ENCODE results near the gene KREMEN2. TPM values are rescaled to one million over a fixed set of nuclear protein-coding genes. Genes with fewer than 3 reads are reported as not detected.

KREMEN2 gene
- polyA plus RNA-seq, 1 donor, result 0.66 TPM

DNA sequence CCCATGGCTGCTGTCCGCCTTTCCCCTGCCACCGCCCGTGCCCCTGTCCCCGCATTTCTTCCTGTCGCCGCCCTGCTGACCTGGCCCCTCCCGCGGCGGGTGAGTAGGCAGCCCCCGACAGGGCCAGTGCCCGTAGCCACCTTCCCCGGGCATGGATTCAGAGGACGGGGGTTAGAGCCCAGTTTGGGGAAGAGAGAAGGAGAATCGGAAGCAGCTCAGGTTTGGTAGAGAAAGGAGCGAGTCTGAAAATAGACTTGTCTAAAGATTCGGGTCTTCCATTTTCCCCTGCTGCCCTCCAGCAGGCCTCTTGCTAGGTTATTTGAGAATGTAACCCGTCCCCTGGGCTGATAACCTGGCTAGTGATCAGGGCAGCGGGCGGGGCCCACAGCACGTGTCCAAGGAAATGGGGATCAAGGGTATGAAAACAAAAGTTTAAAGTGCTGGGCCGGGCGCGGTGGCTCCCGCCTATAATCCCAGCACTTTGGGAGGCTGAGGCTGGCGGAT lies 40.8 kb downstream of the KREMEN2 start:
- peak overlapping the region; percentile 99 for H3K27ac ChIP-seq (ENCODE audit: low read length)
- DNase-seq, result peak; percentile 48 to 80
- peaks cover 21% of the 10 kb centered on the region for H3K27me3 ChIP-seq (ENCODE audit: control insufficient read depth, insufficient read depth, low read length)
- H3K36me3 ChIP-seq (ENCODE audit: control insufficient read depth, insufficient read depth, low read length), result no peaks in the 10 kb centered on the region
- no peaks in the 10 kb centered on the region for H3K9me3 ChIP-seq (ENCODE audit: control insufficient read depth, low read depth, low read length)
- H3K4me1 ChIP-seq (ENCODE audit: control insufficient read depth, insufficient read depth, low read length), result peaks cover 23% of the 10 kb centered on the region
- peak overlapping the region; percentile 59 for H3K4me3 ChIP-seq (ENCODE audit: low read length)
- WGBS (ENCODE audit: insufficient coverage, low lambda C conversion rate), result no CpG with 5 or more reads among the region's 25 CpGs

DNA sequence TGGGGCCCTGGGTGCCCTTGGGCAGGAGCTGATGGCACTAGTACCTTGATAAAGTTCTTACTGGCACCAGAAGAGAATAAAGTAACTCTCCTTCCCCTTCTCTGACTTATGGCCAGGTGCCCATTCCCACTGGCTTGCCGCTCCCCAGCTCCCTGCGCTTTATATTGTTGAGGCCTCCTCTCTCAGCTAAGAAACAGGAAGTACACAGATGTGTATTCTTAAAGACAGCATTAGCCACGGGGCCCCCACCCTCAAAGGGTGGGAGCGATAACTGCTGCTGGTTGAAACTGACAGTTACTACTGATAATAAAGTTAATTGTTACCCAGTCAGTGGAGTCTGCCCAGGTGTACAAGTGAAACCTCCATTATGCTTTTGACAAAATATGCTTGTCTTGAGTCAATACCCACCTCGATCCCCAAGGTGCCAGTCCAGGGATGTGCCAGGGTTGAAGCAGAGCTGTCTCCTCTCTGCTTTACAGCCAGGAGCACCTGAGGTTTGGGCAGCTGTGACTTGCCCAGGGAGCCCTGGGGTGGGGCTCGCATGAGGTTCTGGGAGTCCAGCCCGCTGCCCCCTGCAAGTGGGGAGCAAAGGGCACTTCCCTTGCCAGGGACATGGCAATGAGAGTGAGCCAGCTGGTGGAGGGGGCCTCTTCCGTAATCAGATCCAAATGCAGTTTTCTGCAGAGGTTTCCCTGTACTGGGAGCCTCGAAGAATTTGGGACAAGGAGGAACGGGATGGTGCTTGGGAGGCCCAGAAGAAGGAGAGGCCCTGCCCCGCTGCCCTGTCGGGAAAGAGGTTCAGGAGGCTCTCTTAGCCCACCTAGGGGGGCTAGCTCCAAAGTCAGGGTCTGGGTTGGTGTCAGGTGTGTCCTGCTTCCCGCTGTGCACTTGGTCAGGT lies 43.2 kb downstream of the KREMEN2 start:
- Histone ChIP-seq H3K27me3 (ENCODE audit: control insufficient read depth, insufficient read depth, low read length) (peaks cover 28% of the 10 kb centered on the region), H3K27ac (ENCODE audit: low read length) (peak overlapping the region; percentile 99), H3K4me1 (ENCODE audit: control insufficient read depth, insufficient read depth, low read length) (peaks cover 42% of the 10 kb centered on the region), H3K36me3 (ENCODE audit: control insufficient read depth, insufficient read depth, low read length) (no peaks in the 10 kb centered on the region), H3K9me3 (ENCODE audit: control insufficient read depth, low read depth, low read length) (no peaks in the 10 kb centered on the region), H3K4me3 (ENCODE audit: low read length) (peak overlapping the region; percentile 59)
- peak; percentile 93 to 98 for DNase-seq
- no CpG with 5 or more reads among the region's 13 CpGs for WGBS (ENCODE audit: insufficient coverage, low lambda C conversion rate)

DNA sequence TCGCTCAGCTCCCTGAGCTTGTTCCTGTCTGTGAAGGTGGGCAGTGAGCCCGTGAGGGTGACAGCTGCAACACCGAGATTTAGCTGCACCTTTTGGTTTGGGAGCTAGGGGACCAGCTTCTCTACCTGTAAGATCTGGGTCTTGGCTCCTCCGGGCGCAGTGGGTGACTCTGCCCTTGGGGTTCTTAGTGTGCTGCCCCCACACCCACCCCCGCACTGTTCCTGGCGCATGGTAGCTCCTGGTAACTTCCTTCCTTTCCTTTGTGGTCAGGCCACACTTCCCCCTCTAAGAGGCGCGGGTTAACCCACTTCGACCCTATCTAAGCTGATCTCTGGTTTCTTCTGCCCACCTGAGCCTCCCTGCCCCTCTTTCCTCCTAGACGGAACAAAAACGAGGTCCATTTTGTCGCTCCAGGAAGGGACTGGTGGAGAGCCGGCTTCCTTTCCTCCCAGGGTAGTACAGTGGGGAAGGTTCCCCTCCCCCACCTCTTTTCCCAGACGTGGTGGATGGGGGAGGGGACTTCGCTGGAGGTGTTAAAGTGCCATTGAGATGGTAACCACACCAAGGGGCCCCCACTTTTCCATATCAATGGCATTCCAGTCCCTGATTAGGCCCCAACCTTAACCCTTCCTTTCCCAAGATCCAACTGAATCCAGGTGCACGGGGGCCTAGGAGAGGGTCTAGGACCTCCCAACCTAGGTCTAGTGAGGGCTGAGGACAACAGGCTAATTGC lies 44.0 kb downstream of the KREMEN2 start:
- H3K36me3 ChIP-seq (ENCODE audit: control insufficient read depth, insufficient read depth, low read length), result no peaks in the 10 kb centered on the region
- DNase-seq, result peak; percentile 92 to 96
- H3K4me1 ChIP-seq (ENCODE audit: control insufficient read depth, insufficient read depth, low read length), result peaks cover 49% of the 10 kb centered on the region
- H3K27me3 ChIP-seq (ENCODE audit: control insufficient read depth, insufficient read depth, low read length), result peaks cover 36% of the 10 kb centered on the region
- peak overlapping the region; percentile 99 for H3K27ac ChIP-seq (ENCODE audit: low read length)
- H3K9me3 ChIP-seq (ENCODE audit: control insufficient read depth, low read depth, low read length), result no peaks in the 10 kb centered on the region
- H3K4me3 ChIP-seq (ENCODE audit: low read length), result peak overlapping the region; percentile 42
- no CpG with 5 or more reads among the region's 17 CpGs for WGBS (ENCODE audit: insufficient coverage, low lambda C conversion rate)

DNA sequence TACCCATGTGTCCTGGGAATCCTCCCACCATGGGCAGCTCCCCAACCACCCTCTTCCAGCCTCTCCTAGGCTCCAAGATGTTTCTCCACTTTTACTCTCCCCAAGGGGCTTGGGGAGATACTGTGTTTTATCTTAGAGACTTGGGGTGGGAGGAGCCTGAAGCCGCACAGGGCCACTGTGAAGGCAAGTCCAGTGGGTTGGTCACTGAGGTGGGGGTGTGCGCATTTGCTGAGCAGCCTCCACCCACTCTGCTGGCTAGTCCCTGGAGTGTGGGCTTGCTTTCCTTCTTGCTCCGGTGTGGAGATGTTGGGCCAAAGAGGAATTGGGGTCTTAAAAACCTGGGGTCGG lies 44.6 kb downstream of the KREMEN2 start:
- WGBS (ENCODE audit: insufficient coverage, low lambda C conversion rate), result no CpG with 5 or more reads among the region's 4 CpGs
- Histone ChIP-seq H3K9me3 (ENCODE audit: control insufficient read depth, low read depth, low read length) (no peaks in the 10 kb centered on the region), H3K4me3 (ENCODE audit: low read length) (peak overlapping the region; percentile 42), H3K4me1 (ENCODE audit: control insufficient read depth, insufficient read depth, low read length) (peaks cover 54% of the 10 kb centered on the region), H3K36me3 (ENCODE audit: control insufficient read depth, insufficient read depth, low read length) (no peaks in the 10 kb centered on the region), H3K27me3 (ENCODE audit: control insufficient read depth, insufficient read depth, low read length) (peaks cover 41% of the 10 kb centered on the region), H3K27ac (ENCODE audit: low read length) (peak overlapping the region; percentile 99)
- peak; percentile 74 to 92 for DNase-seq

DNA sequence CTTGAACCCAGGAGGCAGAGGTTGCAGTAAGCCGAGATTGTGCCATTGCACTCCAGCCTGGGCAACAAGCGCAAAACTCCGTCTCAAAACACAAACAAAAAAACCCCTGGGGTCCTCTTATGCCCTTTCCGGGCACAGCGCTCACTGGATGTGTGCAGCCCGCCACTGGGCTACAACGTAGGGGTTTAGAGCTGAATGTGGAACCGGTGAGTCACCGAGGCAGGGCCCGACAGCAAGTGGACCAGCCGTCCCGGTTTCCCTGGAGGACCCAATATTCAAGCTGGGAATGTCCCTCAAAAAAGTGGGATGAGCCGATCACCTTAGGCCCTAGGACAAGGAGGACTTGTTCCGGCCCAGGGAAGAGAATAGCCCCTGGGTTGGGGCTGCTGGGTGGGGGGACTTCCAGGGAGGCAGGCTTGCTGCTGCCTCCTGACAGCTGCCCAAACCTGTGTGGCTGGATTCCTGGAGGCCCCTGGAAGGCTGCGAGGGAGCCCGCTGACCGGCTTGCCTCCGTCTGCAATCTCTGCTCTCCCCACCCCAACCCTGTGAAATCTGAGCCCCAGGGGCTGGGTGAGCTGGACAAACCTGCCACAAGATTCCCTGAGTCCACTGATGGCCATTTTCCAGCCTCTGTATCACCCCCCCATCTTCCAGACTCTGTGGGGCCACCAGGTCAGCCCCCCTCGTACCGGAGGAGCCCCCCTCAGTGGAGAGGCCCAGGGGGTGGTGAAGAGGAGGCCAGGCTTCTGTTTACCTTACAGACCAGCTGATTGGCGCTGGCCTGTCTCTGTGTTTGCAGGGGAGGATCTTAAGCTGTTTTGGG lies 45.7 kb downstream of the KREMEN2 start:
- Histone ChIP-seq H3K4me1 (ENCODE audit: control insufficient read depth, insufficient read depth, low read length) (peaks cover 63% of the 10 kb centered on the region), H3K36me3 (ENCODE audit: control insufficient read depth, insufficient read depth, low read length) (no peaks in the 10 kb centered on the region), H3K27ac (ENCODE audit: low read length) (peak overlapping the region; percentile 99), H3K9me3 (ENCODE audit: control insufficient read depth, low read depth, low read length) (no peaks in the 10 kb centered on the region), H3K27me3 (ENCODE audit: control insufficient read depth, insufficient read depth, low read length) (peaks cover 42% of the 10 kb centered on the region), H3K4me3 (ENCODE audit: low read length) (peak overlapping the region; percentile 10)
- no CpG with 5 or more reads among the region's 21 CpGs for WGBS (ENCODE audit: insufficient coverage, low lambda C conversion rate)
- DNase-seq, result peak; percentile 83 to 93

DNA sequence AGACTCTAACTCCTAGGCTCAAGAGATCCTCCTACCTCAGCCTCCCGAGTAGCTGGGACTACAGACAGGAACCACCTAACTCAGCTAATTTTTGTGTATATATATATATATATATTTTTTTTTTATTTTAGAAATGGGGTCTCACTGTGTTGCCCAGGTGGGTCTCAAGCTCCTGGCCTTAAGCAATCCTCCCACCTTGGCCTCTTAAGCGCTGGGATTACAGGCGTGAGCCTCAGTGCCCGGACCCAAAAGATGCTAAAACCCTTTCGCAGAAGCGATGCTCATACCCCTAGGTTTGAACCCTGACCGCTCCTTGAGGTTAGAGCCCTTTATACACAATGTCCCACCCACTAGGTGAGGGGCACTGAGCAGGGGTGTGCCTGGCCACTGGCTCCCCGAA lies 46.4 kb downstream of the KREMEN2 start:
- H3K9me3 ChIP-seq (ENCODE audit: control insufficient read depth, low read depth, low read length), result no peaks in the 10 kb centered on the region
- H3K27ac ChIP-seq (ENCODE audit: low read length), result peak overlapping the region; percentile 99
- no peak for DNase-seq
- peaks cover 39% of the 10 kb centered on the region for H3K27me3 ChIP-seq (ENCODE audit: control insufficient read depth, insufficient read depth, low read length)
- no peak overlapping the region for H3K4me3 ChIP-seq (ENCODE audit: low read length)
- peaks cover 63% of the 10 kb centered on the region for H3K4me1 ChIP-seq (ENCODE audit: control insufficient read depth, insufficient read depth, low read length)
- H3K36me3 ChIP-seq (ENCODE audit: control insufficient read depth, insufficient read depth, low read length), result no peaks in the 10 kb centered on the region
- WGBS (ENCODE audit: insufficient coverage, low lambda C conversion rate), result no CpG with 5 or more reads among the region's 8 CpGs

DNA sequence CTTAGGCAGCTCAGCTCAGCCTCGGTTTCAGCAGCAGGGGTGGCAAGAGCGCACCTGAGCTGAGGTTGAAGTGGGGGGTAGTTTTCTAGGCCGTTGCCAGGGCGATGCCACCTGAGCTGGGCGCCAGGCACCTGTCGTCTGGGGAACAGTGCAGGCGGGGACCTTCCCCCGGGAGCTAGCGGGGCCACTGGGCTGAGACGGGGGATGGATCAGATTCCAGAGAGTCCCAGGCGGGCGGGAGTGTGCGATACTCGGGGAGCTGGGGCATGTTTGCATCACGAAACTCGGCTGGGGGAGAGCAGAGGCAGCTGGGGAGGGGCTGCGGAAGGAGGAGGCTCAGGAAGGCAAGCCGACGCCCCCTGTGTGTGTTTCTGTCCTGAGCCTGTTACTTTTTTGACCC lies 48.2 kb downstream of the KREMEN2 start:
- no CpG with 5 or more reads among the region's 19 CpGs for WGBS (ENCODE audit: insufficient coverage, low lambda C conversion rate)
- Histone ChIP-seq H3K27me3 (ENCODE audit: control insufficient read depth, insufficient read depth, low read length) (peaks cover 37% of the 10 kb centered on the region), H3K27ac (ENCODE audit: low read length) (no peak overlapping the region), H3K36me3 (ENCODE audit: control insufficient read depth, insufficient read depth, low read length) (no peaks in the 10 kb centered on the region), H3K4me1 (ENCODE audit: control insufficient read depth, insufficient read depth, low read length) (peaks cover 65% of the 10 kb centered on the region), H3K4me3 (ENCODE audit: low read length) (no peak overlapping the region), H3K9me3 (ENCODE audit: control insufficient read depth, low read depth, low read length) (no peaks in the 10 kb centered on the region)
- peak in 1 of 2 donors; percentile 59 for DNase-seq

DNA sequence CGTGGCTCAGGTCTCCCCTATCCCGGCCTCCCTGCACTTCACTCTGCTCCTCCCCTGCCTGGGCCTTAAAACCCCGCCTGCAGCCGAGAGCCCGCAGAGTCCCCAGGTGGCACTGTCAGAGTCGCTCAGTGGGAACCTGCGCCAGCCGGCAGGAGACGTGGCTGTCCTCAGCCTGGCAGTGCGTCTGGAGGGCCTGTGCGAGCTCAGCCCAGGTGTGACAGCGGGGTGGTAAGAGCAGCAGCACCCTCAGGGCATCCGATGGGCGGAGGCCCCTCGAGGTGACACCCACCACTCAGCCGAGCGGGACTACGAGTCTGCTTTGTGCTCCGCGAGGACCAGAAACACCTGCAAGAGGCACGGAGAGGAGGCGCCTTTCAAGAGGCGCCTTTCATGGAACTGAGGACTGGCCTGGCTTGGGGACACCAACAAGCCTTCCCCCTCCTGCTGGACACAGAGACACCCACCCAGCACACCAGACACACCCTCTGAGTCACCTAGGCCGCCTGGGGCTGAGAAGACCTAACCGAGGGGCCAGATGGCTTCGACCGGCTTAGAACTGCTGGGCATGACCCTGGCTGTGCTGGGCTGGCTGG lies 48.8 kb downstream of the KREMEN2 start, which contains the start of gene CLDN9:
TSS of gene CLDN9 (plus strand) at position 96 of the 593 bp plus-strand sequence. CDS start at position 536, 440 bp downstream.
- WGBS (ENCODE audit: insufficient coverage, low lambda C conversion rate), result no CpG with 5 or more reads among the region's 27 CpGs
- Histone ChIP-seq H3K27me3 (ENCODE audit: control insufficient read depth, insufficient read depth, low read length) (peaks cover 41% of the 10 kb centered on the region), H3K36me3 (ENCODE audit: control insufficient read depth, insufficient read depth, low read length) (no peaks in the 10 kb centered on the region), H3K9me3 (ENCODE audit: control insufficient read depth, low read depth, low read length) (no peaks in the 10 kb centered on the region), H3K27ac (ENCODE audit: low read length) (no peak within 1 kb of the TSS), H3K4me3 (ENCODE audit: low read length) (no peak within 1 kb of the TSS), H3K4me1 (ENCODE audit: control insufficient read depth, insufficient read depth, low read length) (peaks cover 68% of the 10 kb centered on the region)
- peak; percentile 60 to 80 for DNase-seq

DNA sequence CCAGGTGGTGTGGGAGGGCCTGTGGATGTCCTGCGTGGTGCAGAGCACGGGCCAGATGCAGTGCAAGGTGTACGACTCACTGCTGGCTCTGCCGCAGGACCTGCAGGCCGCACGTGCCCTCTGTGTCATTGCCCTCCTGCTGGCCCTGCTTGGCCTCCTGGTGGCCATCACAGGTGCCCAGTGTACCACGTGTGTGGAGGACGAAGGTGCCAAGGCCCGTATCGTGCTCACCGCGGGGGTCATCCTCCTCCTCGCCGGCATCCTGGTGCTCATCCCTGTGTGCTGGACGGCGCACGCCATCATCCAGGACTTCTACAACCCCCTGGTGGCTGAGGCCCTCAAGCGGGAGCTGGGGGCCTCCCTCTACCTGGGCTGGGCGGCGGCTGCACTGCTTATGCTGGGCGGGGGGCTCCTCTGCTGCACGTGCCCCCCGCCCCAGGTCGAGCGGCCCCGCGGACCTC lies 49.4 kb downstream of the KREMEN2 start:
- H3K4me3 ChIP-seq (ENCODE audit: low read length), result no peak overlapping the region
- no CpG with 5 or more reads among the region's 27 CpGs for WGBS (ENCODE audit: insufficient coverage, low lambda C conversion rate)
- peaks cover 41% of the 10 kb centered on the region for H3K27me3 ChIP-seq (ENCODE audit: control insufficient read depth, insufficient read depth, low read length)
- H3K27ac ChIP-seq (ENCODE audit: low read length), result no peak overlapping the region
- H3K9me3 ChIP-seq (ENCODE audit: control insufficient read depth, low read depth, low read length), result no peaks in the 10 kb centered on the region
- H3K36me3 ChIP-seq (ENCODE audit: control insufficient read depth, insufficient read depth, low read length), result no peaks in the 10 kb centered on the region
- H3K4me1 ChIP-seq (ENCODE audit: control insufficient read depth, insufficient read depth, low read length), result peaks cover 67% of the 10 kb centered on the region
- DNase-seq, result no peak

Measured in large intestine (tissue), 3 donors.